HEK293T (cell line): ENCODE data around the gene PGM1.
"Not testable (repeated sequence)": the region's sequence is repeated elsewhere in the genome, so short reads cannot be mapped to it uniquely, and the experiment has no call there.

Source experiments
- CTCF ChIA-PET: fragments of 350-600 bp; formaldehyde crosslinking; extraction: SDS; loops from one replicate; lab custom pipeline; 2021; ENCODE audit warnings: antibody characterized with exemption, inconsistent platforms; lab: Yijun Ruan, JAX
- POLR2A ChIA-PET: fragments of 350-600 bp; formaldehyde crosslinking; extraction: SDS; loops from one replicate; lab custom pipeline; 2020; ENCODE audit warnings: antibody characterized with exemption, inconsistent platforms; lab: Yijun Ruan, JAX
- DNase-seq: peaks from one replicate; pipeline ENCODE4 v3.0.0; 2012; ENCODE audit warnings: mixed read lengths; ENCODE audit errors: extremely low spot score
- ARNT ChIP-seq: fragments of 450-650 bp; IDR thresholded peaks from 2 replicates; pipeline ENCODE4 v1.6.1; 2017; ENCODE audit warnings: mild to moderate bottlenecking
- BHLHE40 ChIP-seq: fragments of 450-650 bp; IDR thresholded peaks from 2 replicates; pipeline ENCODE4 v1.6.1; 2016; ENCODE audit warnings: mild to moderate bottlenecking, moderate library complexity, borderline replicate concordance
- CTBP1 ChIP-seq: fragments of 450-650 bp; IDR thresholded peaks from 2 replicates; pipeline ENCODE4 v1.6.1; 2016; ENCODE audit warnings: borderline replicate concordance
- ELF4 ChIP-seq: fragments of 450-650 bp; IDR thresholded peaks from 2 replicates; pipeline ENCODE4 v1.6.1; 2017; ENCODE audit warnings: antibody characterized with exemption
- FOXA1 ChIP-seq: fragments of 450-650 bp; IDR thresholded peaks from 2 replicates; pipeline ENCODE4 v1.6.1; 2016; ENCODE audit warnings: mild to moderate bottlenecking
- FOXK2 ChIP-seq: fragments of 450-650 bp; IDR thresholded peaks from 2 replicates; pipeline ENCODE4 v1.6.1; 2016; ENCODE audit warnings: mild to moderate bottlenecking
- FOXM1 ChIP-seq: fragments of 450-650 bp; IDR thresholded peaks from 2 replicates; pipeline ENCODE4 v1.6.1; 2017; ENCODE audit warnings: mild to moderate bottlenecking, borderline replicate concordance
- HDGF ChIP-seq: fragments of 450-650 bp; IDR thresholded peaks from 2 replicates; pipeline ENCODE4 v1.6.1; 2017; ENCODE audit warnings: antibody characterized with exemption, borderline replicate concordance
- L3MBTL2 ChIP-seq: fragments of 450-650 bp; conservative IDR thresholded peaks from 2 replicates; pipeline ENCODE4 v1.6.1; 2016; ENCODE audit warnings: mild to moderate bottlenecking
- LEF1 ChIP-seq: fragments of 450-650 bp; IDR thresholded peaks from 2 replicates; pipeline ENCODE4 v1.6.1; 2017; ENCODE audit warnings: mild to moderate bottlenecking, borderline replicate concordance
- NFRKB ChIP-seq: fragments of 450-650 bp; IDR thresholded peaks from 2 replicates; pipeline ENCODE4 v1.6.1; 2016; ENCODE audit warnings: mild to moderate bottlenecking, moderate library complexity
- SP1 ChIP-seq: fragments of 450-650 bp; IDR thresholded peaks from 2 replicates; pipeline ENCODE4 v1.6.1; 2017
- SUZ12 ChIP-seq: fragments of 450-650 bp; IDR thresholded peaks from 2 replicates; pipeline ENCODE4 v1.6.1; 2016; ENCODE audit warnings: mild to moderate bottlenecking
- TARDBP ChIP-seq: fragments of 450-650 bp; IDR thresholded peaks from 2 replicates; pipeline ENCODE4 v1.6.1; 2016
- ZNF384 ChIP-seq: fragments of 450-650 bp; IDR thresholded peaks from 2 replicates; pipeline ENCODE4 v1.6.1; 2016
- TF ChIP-seq, protein P1 (sequence below): fragments of 450-650 bp; IDR thresholded peaks from 2 replicates; pipeline ENCODE4 v1.6.1; 2016

PGM1 gene

DNA sequence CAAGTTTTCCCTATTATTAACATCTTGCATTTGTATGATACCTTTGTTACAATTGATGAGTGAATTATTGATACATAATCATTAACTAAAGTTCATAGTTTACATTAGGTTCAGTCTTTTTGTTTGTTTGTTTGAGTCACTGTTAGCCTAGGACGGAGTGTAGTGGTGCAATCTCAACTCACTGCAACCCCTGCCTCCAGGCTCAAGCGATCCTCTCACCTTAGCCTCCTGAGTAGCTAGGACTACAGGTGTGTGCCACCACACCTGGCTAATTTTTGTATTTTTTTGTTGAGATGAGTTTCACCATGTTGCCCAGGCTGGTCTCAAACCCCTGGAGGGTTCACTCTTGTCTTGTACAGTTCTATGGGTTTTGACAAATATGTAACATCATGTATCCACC lies 33.9 kb upstream of the PGM1 start:
- CTCF ChIA-PET: no interaction called here
- DNase-seq: no peak
- TF ChIP-seq ZNF384 (no peak), ELF4 (no peak), BHLHE40 (no peak), FOXK2 (no peak), FOXM1 (no peak), HDGF (no peak), TARDBP (no peak), SUZ12 (no peak), FOXA1 (no peak), LEF1 (no peak), L3MBTL2 (no peak), NFRKB (no peak), CTBP1 (no peak), ARNT (no peak)
- POLR2A ChIA-PET: no interaction called here

DNA sequence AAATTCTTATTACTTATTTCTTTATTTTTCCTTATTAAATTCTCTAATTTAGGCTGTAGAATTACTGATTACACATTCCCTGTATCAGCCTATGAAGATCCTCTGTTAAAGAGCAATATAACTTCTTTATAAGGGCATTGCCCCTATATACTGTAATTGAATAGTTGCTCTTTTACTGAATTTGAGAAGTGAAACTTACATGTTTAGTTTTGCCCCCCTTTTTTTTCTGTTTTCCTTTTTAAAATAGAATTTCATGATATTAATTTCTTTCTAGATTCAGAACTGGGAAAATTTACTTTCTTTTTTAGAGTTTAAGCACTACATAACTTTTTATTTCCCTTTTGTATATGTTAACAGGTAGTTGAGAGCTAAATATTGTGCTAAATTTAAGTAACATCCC lies 29.5 kb upstream of the PGM1 start:
- DNase-seq: no peak
- no peak for TF ChIP-seq FOXA1
- no peak for TF ChIP-seq SP1
- no peak for TF ChIP-seq FOXK2
- TF ChIP-seq, protein P1, sequence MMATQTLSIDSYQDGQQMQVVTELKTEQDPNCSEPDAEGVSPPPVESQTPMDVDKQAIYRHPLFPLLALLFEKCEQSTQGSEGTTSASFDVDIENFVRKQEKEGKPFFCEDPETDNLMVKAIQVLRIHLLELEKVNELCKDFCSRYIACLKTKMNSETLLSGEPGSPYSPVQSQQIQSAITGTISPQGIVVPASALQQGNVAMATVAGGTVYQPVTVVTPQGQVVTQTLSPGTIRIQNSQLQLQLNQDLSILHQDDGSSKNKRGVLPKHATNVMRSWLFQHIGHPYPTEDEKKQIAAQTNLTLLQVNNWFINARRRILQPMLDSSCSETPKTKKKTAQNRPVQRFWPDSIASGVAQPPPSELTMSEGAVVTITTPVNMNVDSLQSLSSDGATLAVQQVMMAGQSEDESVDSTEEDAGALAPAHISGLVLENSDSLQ: no peak
- TF ChIP-seq NFRKB: no peak
- TF ChIP-seq CTBP1: no peak
- TF ChIP-seq SUZ12: no peak
- TF ChIP-seq LEF1: no peak
- TF ChIP-seq ELF4: no peak
- no peak for TF ChIP-seq HDGF
- CTCF ChIA-PET: no interaction called here
- POLR2A ChIA-PET: no interaction called here

DNA sequence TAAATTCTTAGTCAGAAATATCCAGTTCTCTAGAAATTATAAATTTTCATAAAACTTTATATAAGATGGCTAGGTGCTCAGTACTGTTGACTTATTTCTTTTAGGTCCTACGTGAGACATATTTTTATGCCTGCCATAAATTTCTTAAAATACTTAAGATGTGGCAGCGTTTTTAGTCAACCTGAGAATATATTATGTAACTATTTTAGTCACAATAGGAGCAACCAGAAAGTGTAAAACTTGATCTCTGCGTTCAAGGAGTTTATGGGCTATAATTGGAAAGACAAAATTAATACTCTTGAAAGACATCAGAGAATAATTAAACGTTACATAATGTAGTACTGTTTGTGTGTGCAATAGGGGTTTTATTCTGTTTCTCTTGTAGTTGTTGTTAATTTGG lies 24.1 kb upstream of the PGM1 start:
- no peak for TF ChIP-seq CTBP1
- no peak for TF ChIP-seq ELF4
- no peak for TF ChIP-seq FOXM1
- TF ChIP-seq FOXA1: no peak
- no peak for TF ChIP-seq SUZ12
- no peak for TF ChIP-seq SP1
- no peak for DNase-seq
- CTCF ChIA-PET: no interaction called here
- POLR2A ChIA-PET: no interaction called here

DNA sequence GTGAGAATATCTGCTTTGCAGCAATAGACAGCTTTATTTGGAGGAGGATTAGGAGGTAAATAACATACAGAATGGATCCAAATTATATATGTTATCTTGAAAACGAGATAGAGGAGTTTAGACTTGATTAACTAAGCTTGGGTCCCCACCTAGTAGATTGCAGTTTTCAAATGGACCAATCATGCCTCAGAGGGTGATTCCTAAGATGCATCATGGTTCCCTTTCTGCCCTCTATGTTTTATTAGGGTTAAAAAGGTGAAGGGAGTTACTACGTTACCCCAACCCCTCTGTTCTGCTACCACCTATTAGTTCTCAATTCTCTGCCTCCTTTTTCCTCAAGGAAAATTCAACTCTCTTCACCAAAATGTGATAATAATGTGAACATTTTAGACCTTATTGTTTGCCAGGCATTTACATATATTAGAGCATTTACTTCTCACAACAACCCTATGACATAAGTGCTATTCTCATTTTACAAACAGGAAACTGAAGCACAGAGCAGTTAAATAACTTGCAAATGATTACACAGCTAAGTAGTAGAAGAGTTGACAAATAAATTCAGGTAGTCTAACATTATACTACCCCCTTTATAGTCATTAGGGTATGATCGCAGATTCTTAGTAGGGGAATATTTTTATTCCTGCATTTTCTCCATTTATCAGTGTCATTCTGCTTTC lies 23.4 kb upstream of the PGM1 start:
- CTCF ChIA-PET: no interaction called here
- TF ChIP-seq HDGF (no peak), L3MBTL2 (no peak), SP1 (no peak), FOXM1 (no peak), LEF1 (no peak), NFRKB (no peak), ELF4 (no peak), FOXA1 (no peak), ZNF384 (no peak), FOXK2 (no peak), CTBP1 (no peak)
- TF ChIP-seq, protein P1: no peak
- POLR2A ChIA-PET: no interaction called here
- no peak for DNase-seq

DNA sequence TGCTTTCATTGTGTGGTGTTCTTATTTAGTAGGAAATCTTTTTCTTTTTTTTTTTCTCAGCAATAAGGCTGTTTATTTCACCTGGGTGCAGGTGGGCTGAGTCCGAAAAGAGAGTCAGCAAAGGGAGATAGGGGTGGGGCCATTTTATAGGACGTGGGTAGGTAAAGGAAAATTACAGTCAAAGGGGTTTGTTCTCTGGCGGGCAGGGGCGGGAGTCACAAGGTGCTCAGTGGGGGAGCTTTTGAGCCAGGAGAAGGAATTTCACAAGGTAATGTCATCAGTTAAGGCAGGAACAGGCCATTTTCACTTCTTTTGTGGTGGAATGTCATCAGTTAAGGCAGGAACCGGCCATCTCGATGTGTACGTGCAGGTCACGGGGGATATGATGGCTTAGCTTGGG lies 20.5 kb upstream of the PGM1 start:
- POLR2A ChIA-PET, CTCF ChIA-PET, DNase-seq: not testable (repeated sequence)

DNA sequence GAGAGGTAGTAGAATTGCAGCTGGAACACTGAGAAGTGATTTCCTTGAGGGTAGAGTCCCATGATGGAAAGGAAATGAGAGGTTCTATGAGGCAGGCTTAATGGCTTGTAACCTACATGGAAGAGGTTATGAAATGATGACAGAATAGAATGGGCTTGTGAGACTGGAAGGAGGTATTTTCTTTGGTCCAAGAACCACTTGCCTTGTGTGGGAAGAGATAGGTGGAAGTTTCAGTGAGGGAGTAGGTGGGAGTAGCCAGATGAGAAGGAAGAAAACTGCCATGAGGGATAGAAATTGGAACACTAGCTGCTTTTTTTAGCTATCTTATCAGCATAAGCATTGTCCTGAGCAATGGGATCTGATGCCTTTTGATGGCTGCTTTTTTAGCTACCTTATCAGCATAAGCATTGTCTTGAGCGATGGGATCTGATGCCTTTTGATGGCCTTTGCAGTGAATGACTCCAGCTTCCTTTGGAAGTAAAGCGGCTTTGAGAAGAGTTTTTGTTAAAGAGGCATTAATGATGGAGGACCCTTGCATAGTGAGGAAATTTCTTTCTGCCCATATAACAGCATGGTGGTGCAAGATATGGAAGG lies 18.9 kb upstream of the PGM1 start:
- DNase-seq, POLR2A ChIA-PET: not testable (repeated sequence)
- CTCF ChIA-PET: interaction anchor here (0.9 kb wide), 1 partner anchor 200 kb away, joined by 3 read pairs; the partner anchor contains the start of gene ROR1

DNA sequence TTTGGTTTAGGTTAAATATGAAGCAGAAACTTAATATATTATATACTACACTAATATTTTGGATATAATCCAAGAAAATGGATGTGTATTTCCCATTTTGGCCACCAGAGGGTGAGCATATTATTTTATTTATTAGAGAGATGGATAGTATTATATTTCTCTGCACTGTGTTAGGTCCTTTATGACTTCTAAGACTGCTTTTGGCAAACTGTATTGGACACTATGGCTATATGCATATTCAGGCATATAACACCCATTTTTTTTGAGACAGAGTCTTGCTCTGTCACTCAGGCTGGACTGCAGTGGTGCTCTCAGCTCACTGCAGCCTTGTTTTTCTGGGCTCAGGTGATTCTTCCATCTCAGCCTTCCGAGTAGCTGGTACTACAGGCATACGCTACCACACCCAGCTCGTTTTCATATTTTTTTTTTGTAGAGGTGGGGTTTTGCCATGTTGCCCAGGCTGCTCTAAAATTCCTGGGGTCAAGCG lies 17.8 kb upstream of the PGM1 start:
- POLR2A ChIA-PET: no interaction called here
- CTCF ChIA-PET: interaction anchor here (0.5 to 1.3 kb wide), 8 partner anchors 13 to 1211 kb away, joined by 3 to 7 read pairs (median 4); no protein-coding TSS in a partner anchor
- TF ChIP-seq FOXA1 (no peak), NFRKB (no peak), FOXK2 (no peak), ARNT (no peak), BHLHE40 (no peak), ZNF384 (no peak), ELF4 (no peak)
- TF ChIP-seq, protein P1: peak; percentile 31
- no peak for DNase-seq

DNA sequence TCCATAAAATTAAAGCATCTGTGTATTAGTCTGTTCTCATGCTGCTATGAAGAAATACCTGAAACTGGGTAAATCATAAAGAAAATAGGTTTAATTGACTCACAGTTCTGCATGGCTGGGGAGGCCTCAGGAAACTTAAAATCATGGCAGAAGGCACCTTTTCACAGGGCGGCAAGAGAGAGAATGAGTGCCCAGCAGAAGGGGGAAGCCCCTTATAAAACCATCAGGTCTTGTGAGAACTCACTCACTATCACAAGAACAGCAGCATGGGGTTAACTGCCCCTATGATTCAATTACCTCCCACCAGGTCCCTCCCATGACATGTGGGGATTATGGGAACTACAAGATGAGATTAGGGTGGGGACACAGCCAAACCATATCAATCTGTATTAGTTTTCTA lies 6.9 kb upstream of the PGM1 start:
- POLR2A ChIA-PET, DNase-seq, CTCF ChIA-PET: not testable (repeated sequence)
